Ascending aorta (tissue), 2 donors: ENCODE data around the gene IL1RL2. TPM values are rescaled to one million over a fixed set of nuclear protein-coding genes. Genes with fewer than 3 reads are reported as not detected.
A peak's percentile ranks its signal among the peaks of the same experiment; 100 is the strongest.

Experiments
- DNase-seq, 2 donors: peaks; one replicate each; pipeline ENCODE4 v3.0.0-alpha.2; 2019; ENCODE audit warnings: low spot score in 2 of 2
- H3K27ac ChIP-seq, 2 donors: fragments of 200-600 bp; sonication (generic); one replicate each; pipeline ENCODE4 v1.5.1; 2016 to 2017; ENCODE audit warnings: mild to moderate bottlenecking in 1 of 2
- H3K27me3 ChIP-seq: fragments of 200-600 bp; sonication (generic); one replicate; pipeline ENCODE4 v1.5.1; 2017
- H3K36me3 ChIP-seq, 2 donors: fragments of 200-600 bp; sonication (generic); one replicate each; pipeline ENCODE4 v1.5.1; 2016
- H3K4me1 ChIP-seq, 2 donors: fragments of 200-600 bp; sonication (generic); one replicate each; pipeline ENCODE4 v1.5.1; 2016 to 2017; ENCODE audit warnings: mild to moderate bottlenecking in 1 of 2
- H3K4me3 ChIP-seq, 2 donors: fragments of 200-600 bp; sonication (generic); one replicate each; pipeline ENCODE4 v1.5.1; 2016 to 2017; ENCODE audit warnings: mild to moderate bottlenecking in 1 of 2
- H3K9me3 ChIP-seq, 2 donors: fragments of 200-600 bp; sonication (generic); one replicate each; pipeline ENCODE4 v1.5.1; 2016
- intact Hi-C: fragments of 100-400 bp; cut with DNase I; formaldehyde crosslinking; loops from one replicate; pipeline ENCODE4 v1.15.1; 2023
- total RNA-seq: library from RNA; depleted of rRNA; stranded (reverse); fragments of >200 nt; gene quantifications from one replicate; pipeline ENCODE4 v1.1.0, GENCODE V29; 2016
- TF ChIP-seq, protein P1 (sequence below), 3 experiments: fragments of 200-600 bp in 2 of 3; fragments of 450-650 bp in 1 of 3; sonication (generic) in 2 of 3; IDR thresholded peaks; one replicate each; pipeline ENCODE4 v1.5.1; 2016 to 2019; ENCODE audit warnings: antibody characterized with exemption in 3 of 3, mild to moderate bottlenecking in 1 of 3, moderate library complexity in 1 of 3

IL1RL2 gene
- total RNA-seq, 1 donor from 2014 or later, result not detected

DNA sequence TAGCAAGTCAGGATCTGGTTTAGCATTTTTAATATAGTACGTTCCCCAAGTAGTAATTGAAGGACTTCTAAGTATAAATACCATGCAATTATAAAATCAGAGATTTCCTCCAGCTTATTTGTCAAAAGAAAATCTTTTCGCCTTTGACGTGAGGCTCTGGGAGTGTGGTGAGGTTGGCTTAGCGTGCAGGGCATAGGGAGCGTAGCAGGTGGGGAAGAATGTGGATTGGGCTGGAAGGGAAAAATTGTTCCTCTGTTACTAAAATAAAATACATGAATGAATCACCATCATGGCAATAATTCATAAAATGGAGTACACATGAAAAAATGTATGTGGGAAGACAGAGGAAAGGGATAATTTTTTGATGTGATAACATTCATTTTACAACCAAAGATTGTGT lies 5.4 kb upstream of the IL1RL2 start:
- Histone ChIP-seq H3K4me1 (no peaks in the 10 kb centered on the region), H3K36me3 (peaks cover 11 to 14% of the 10 kb centered on the region in 2 donors), H3K4me3 (no peak overlapping the region), H3K27ac (no peak overlapping the region), H3K27me3 (no peaks in the 10 kb centered on the region), H3K9me3 (no peaks in the 10 kb centered on the region)
- intact Hi-C loops, result loop anchor here (10.0 kb wide), 1 partner anchor 173 kb away; the partner anchor contains the start of gene IL18R1
- TF ChIP-seq, protein P1, sequence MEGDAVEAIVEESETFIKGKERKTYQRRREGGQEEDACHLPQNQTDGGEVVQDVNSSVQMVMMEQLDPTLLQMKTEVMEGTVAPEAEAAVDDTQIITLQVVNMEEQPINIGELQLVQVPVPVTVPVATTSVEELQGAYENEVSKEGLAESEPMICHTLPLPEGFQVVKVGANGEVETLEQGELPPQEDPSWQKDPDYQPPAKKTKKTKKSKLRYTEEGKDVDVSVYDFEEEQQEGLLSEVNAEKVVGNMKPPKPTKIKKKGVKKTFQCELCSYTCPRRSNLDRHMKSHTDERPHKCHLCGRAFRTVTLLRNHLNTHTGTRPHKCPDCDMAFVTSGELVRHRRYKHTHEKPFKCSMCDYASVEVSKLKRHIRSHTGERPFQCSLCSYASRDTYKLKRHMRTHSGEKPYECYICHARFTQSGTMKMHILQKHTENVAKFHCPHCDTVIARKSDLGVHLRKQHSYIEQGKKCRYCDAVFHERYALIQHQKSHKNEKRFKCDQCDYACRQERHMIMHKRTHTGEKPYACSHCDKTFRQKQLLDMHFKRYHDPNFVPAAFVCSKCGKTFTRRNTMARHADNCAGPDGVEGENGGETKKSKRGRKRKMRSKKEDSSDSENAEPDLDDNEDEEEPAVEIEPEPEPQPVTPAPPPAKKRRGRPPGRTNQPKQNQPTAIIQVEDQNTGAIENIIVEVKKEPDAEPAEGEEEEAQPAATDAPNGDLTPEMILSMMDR (IDR thresholded peaks at IDR 0.05), result no peak
- DNase-seq, result no peak

DNA sequence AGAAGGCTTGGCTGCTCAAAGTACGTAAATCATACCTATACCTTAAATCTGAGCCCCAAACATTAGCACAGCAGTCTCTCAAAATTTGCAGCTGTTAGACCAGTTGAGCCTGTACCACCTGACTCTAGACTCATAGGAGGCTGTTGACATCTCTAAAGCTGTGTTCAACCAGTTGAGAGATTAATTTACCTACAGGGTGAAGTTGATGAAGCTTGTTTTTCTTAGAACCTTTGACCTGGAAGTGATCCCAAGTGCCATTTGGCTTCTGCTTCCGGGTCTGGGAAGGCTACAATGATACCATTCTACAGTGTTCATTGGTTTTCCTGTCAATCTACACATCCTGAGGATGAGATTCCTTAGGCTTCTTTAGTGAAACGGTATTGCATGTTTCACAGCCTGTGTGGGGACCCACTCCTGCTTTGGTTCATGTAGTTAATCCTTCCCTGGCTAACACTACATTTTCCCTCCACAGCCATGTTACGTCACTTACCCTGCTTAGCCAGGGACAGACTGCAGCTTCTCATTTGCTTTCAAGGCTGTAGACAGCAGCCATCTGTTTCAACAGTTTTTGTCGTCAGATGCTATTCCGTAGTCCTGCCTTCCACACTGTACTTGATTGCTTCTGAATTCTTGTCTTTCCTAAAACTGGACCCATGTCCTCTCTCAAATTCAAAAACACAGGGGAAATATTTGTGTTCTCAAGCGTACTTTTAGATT lies 4.7 kb upstream of the IL1RL2 start:
- Histone ChIP-seq H3K4me1 (peaks cover 0 to 3% of the 10 kb centered on the region in 2 donors), H3K4me3 (no peak overlapping the region), H3K36me3 (peaks cover 6 to 7% of the 10 kb centered on the region in 2 donors), H3K9me3 (no peaks in the 10 kb centered on the region), H3K27me3 (no peaks in the 10 kb centered on the region), H3K27ac (no peak overlapping the region)
- TF ChIP-seq, protein P1 (IDR thresholded peaks at IDR 0.05), result no peak
- intact Hi-C loops, result loop anchor here (10.0 kb wide), 1 partner anchor 173 kb away; the partner anchor contains the start of gene IL18R1
- no peak for DNase-seq

DNA sequence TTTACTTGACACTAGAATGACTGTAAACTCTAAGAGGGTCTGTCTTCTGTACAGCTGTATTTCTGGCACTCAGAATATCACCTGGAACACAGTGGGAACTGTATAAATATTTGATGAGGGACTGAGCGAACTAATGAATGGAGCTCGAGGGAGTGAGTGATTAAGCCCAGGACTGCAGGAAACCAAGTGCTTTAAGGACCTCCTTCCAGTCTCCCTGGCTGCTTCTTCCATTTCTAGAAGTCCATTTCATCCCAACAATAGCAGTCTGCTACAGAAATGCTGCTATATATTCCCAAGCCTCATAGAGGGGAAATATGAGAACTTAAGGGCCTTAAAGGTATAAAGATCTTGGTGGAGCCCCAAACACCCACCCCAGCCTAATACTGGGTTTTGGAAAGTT lies 2.8 kb upstream of the IL1RL2 start:
- TF ChIP-seq, protein P1 (IDR thresholded peaks at IDR 0.05), result no peak
- H3K4me3 ChIP-seq, result no peak overlapping the region
- H3K36me3 ChIP-seq, result no peaks in the 10 kb centered on the region
- H3K4me1 ChIP-seq, result peaks cover 0 to 4% of the 10 kb centered on the region in 2 donors
- H3K27ac ChIP-seq, result no peak overlapping the region
- H3K27me3 ChIP-seq, result no peaks in the 10 kb centered on the region
- no peak for DNase-seq
- intact Hi-C loops, result loop anchor here (10.0 kb wide), 1 partner anchor 171 kb away; the partner anchor contains the start of gene IL18R1
- no peaks in the 10 kb centered on the region for H3K9me3 ChIP-seq

DNA sequence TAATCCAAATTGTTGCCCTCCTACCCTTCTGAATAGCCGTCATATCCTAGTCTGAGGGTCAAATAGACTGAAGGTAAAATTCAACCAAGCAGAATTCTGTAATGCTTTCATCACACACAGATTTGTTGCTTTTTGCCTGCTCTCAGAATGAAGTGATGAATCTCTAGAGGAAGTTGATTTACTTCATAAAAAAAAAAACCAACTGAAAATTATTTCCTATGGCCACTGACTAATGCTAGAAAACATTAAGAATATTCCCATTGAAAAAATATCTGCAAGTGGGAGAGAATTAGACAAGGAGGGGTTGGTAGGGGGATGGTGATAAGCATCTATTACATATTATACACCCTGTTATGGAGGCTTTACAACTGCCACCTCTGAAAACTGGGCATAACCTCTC lies 2.3 kb upstream of the IL1RL2 start:
- no peak overlapping the region for H3K4me3 ChIP-seq
- intact Hi-C loops, result loop anchor here (10.0 kb wide), 1 partner anchor 170 kb away; the partner anchor contains the start of gene IL18R1
- TF ChIP-seq, protein P1 (IDR thresholded peaks at IDR 0.05), result no peak

DNA sequence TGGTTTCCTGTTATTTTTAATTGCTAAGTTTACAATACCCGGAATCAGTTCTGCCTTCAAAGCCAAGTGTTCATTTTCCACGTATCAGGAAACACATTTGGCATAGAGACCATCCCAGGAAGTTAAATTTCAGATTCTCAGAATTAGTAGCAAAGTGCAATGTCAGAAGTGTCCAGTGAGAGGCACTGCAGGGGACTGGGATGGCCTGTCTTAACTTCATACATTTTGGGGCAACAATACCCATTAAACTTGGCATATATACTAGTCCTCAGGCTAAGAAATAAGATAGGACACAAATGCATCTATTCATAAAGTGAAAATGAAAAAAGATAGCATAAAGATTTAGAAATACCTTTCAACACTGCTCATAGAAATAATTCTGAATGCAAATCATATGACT lies 1.5 kb upstream of the IL1RL2 start:
- H3K27me3 ChIP-seq, result no peaks in the 10 kb centered on the region
- intact Hi-C loops, result loop anchor here (5.0 to 10.0 kb wide), 2 partner anchors 163 to 169 kb away; partner anchors contain the start of gene IL18R1
- TF ChIP-seq, protein P1 (IDR thresholded peaks at IDR 0.05), result peak; percentile 13 to 49 (median 33)

More for the DNA sequence above, 2.3 kb upstream of the IL1RL2 start:
- no peaks in the 10 kb centered on the region for H3K36me3 ChIP-seq
- no peaks in the 10 kb centered on the region for H3K9me3 ChIP-seq
- DNase-seq, result no peak
- H3K4me1 ChIP-seq, result peaks cover 0 to 4% of the 10 kb centered on the region in 2 donors
- no peak overlapping the region for H3K27ac ChIP-seq
- no peaks in the 10 kb centered on the region for H3K27me3 ChIP-seq

More for the DNA sequence above, 1.5 kb upstream of the IL1RL2 start:
- Histone ChIP-seq H3K4me1 (peaks cover 0 to 4% of the 10 kb centered on the region in 2 donors), H3K27ac (no peak overlapping the region), H3K9me3 (no peaks in the 10 kb centered on the region), H3K4me3 (no peak overlapping the region), H3K36me3 (no peaks in the 10 kb centered on the region)
- no peak for DNase-seq
